Aorta (tissue), 5 donors: ENCODE data around the gene KNL1. TPM values are rescaled to one million over a fixed set of nuclear protein-coding genes. Genes with fewer than 3 reads are reported as not detected.
"Not testable (repeated sequence)": the region's sequence is repeated elsewhere in the genome, so short reads cannot be mapped to it uniquely, and the experiment has no call there.

Source experiments
- ATAC-seq: fragments of 200-7000 bp; cut with Tn5 transposase; one replicate; pipeline ENCODE4 v1.9.1; 2022; ENCODE audit warnings: moderate library complexity; ENCODE audit not compliant: low FRiP score
- DNase-seq, 2 donors: peaks; one replicate each; pipeline ENCODE4 v3.0.0-alpha.2; 2020
- H3K27ac ChIP-seq, 2 donors: one replicate each; pipeline ENCODE4 v1.5.1; 2013; ENCODE audit warnings: low read length in 2 of 2, mild to moderate bottlenecking in 2 of 2, moderate library complexity in 2 of 2, control low read depth in 1 of 2, inconsistent platforms in 1 of 2, low read depth in 1 of 2
- H3K27me3 ChIP-seq, 2 donors: one replicate each; pipeline ENCODE4 v1.6.1; 2013; ENCODE audit warnings: control low read depth in 1 of 2, low read length in 1 of 2, mild to moderate bottlenecking in 1 of 2, moderate library complexity in 1 of 2; ENCODE audit not compliant: insufficient read depth in 2 of 2, control insufficient read depth in 1 of 2
- H3K36me3 ChIP-seq, 2 donors: one replicate each; pipeline ENCODE4 v1.6.1; 2013; ENCODE audit warnings: control low read depth in 1 of 2, low read length in 1 of 2, mild to moderate bottlenecking in 1 of 2; ENCODE audit not compliant: insufficient read depth in 2 of 2, control insufficient read depth in 1 of 2
- H3K4me1 ChIP-seq, 2 donors: one replicate each; pipeline ENCODE4 v1.6.1; 2013; ENCODE audit warnings: low read length in 2 of 2, control low read depth in 1 of 2, mild to moderate bottlenecking in 1 of 2, moderate library complexity in 1 of 2; ENCODE audit not compliant: insufficient read depth in 2 of 2, control insufficient read depth in 1 of 2
- H3K4me3 ChIP-seq, 2 donors: one replicate each; pipeline ENCODE4 v1.5.1; 2013; ENCODE audit warnings: low read length in 2 of 2, control low read depth in 1 of 2, mild to moderate bottlenecking in 1 of 2
- H3K9me3 ChIP-seq: one replicate; pipeline ENCODE4 v1.6.1; 2013; ENCODE audit warnings: mild to moderate bottlenecking, low read length; ENCODE audit not compliant: control insufficient read depth
- WGBS, 2 donors: extraction: QIAGEN DNeasy Blood & Tissue Kit; methylation state at CpG; one replicate each; pipeline ENCODE4 v1.1.7; 2013; 5-methylcytosine and 5-hydroxymethylcytosine counted together
- intact Hi-C, 2 donors: fragments of 100-400 bp; cut with DNase I; formaldehyde crosslinking; loops; one replicate each; pipeline versions ENCODE4 v1.14.2 to v1.15.0; 2022
- polyA plus RNA-seq, 2 donors: library from polyadenylated mRNA; stranded (reverse); fragments of 200-250 nt; gene quantifications; one replicate each; pipeline ENCODE4 v1.2.3, GENCODE V29; 2013
- total RNA-seq, 2 donors: library from RNA; stranded (reverse); fragmentation: NEBNext Ultra II Directional; extraction: Animal tissue kit (Norgen Biotek cat#: 25700); gene quantifications; one replicate each; pipeline ENCODE4 v1.2.1, GENCODE V29; 2021
- donor health status: healthy with polysubstance abuse.
- donor health status: Bipolar disorder and iron deficiency.
- donor health status: DM: no; HTN: no; CAD: no.
- donor health status: DM: no; HTN: no; CAD: no.
- donor health status: DM: yes; HTN: yes; CAD: no.

Gene KNL1
- total and polyA plus RNA-seq, 4 donors = 0.03 to 1.6 (median 0.46) TPM

GRCh38 chr15:40660686-40661085, 66.6 kb downstream of the KNL1 start:
- Histone ChIP-seq H3K9me3 (no peaks in the 10 kb centered on the region), H3K4me1 (no peaks in the 10 kb centered on the region), H3K4me3 (no peak overlapping the region), H3K27me3 (no peaks in the 10 kb centered on the region), H3K27ac (no peak overlapping the region), H3K36me3 (no peaks in the 10 kb centered on the region)
- ATAC-seq = no peak
- no peak for DNase-seq
- 95 to 99% methylated on average over 5 of the region's 5 CpGs for WGBS, 2 donors
- intact Hi-C loops = no loop called here

- no peaks in the 10 kb centered on the region for H3K36me3 ChIP-seq
- DNase-seq = no peak
- H3K4me3 ChIP-seq = no peak overlapping the region
- no peaks in the 10 kb centered on the region for H3K4me1 ChIP-seq
- no peak overlapping the region for H3K27ac ChIP-seq
- ATAC-seq = no peak
- WGBS, 2 donors = 97 to 98% methylated on average over 7 of the region's 7 CpGs
- intact Hi-C loops = no loop called here
- no peaks in the 10 kb centered on the region for H3K9me3 ChIP-seq
- H3K27me3 ChIP-seq = no peaks in the 10 kb centered on the region
These were observed 70.9 kb downstream of the KNL1 start for GRCh38 chr15:40664909-40665308.

GRCh38 chr15:40676290-40676689, 82.2 kb downstream of the KNL1 start:
- H3K36me3 ChIP-seq, intact Hi-C loops, H3K4me3 ChIP-seq, H3K27ac ChIP-seq, H3K27me3 ChIP-seq, ATAC-seq, H3K4me1 ChIP-seq, DNase-seq, H3K9me3 ChIP-seq: not testable (repeated sequence)
- WGBS, 2 donors = 90 to 94% methylated on average over 5 to 6 of the region's 6 CpGs

- intact Hi-C loops, ATAC-seq: not testable (repeated sequence)
- WGBS, 2 donors = 94 to 96% methylated on average over 20 to 38 of the region's 38 CpGs
These were observed 82.9 kb downstream of the KNL1 start for GRCh38 chr15:40676906-40677305.

GRCh38 chr15:40680151-40680550, 86.1 kb downstream of the KNL1 start:
- 95 to 100% methylated on average over 1 of the region's 1 CpG for WGBS, 2 donors
- DNase-seq = no peak
- intact Hi-C loops = no loop called here
- H3K4me1 ChIP-seq = no peaks in the 10 kb centered on the region
- ATAC-seq = no peak
- no peak overlapping the region for H3K4me3 ChIP-seq
- no peaks in the 10 kb centered on the region for H3K9me3 ChIP-seq
- H3K27ac ChIP-seq = no peak overlapping the region
- H3K36me3 ChIP-seq = no peaks in the 10 kb centered on the region
- H3K27me3 ChIP-seq = no peaks in the 10 kb centered on the region

More at GRCh38 chr15:40676906-40677305, 82.9 kb downstream of the KNL1 start:
- not testable (repeated sequence) for H3K9me3 ChIP-seq, H3K27ac ChIP-seq, H3K4me3 ChIP-seq, DNase-seq, H3K27me3 ChIP-seq, H3K4me1 ChIP-seq, H3K36me3 ChIP-seq

- not testable (repeated sequence) for H3K4me3 ChIP-seq, H3K36me3 ChIP-seq
These were observed 86.9 kb downstream of the KNL1 start for GRCh38 chr15:40680959-40681358.

GRCh38 chr15:40684381-40684780, 90.3 kb downstream of the KNL1 start:
- H3K27me3 ChIP-seq = no peaks in the 10 kb centered on the region
- H3K27ac ChIP-seq = no peak overlapping the region
- H3K4me1 ChIP-seq = no peaks in the 10 kb centered on the region
- no peaks in the 10 kb centered on the region for H3K9me3 ChIP-seq
- no peak for DNase-seq
- H3K36me3 ChIP-seq = no peaks in the 10 kb centered on the region
- ATAC-seq = no peak
- intact Hi-C loops = no loop called here
- no peak overlapping the region for H3K4me3 ChIP-seq

More at GRCh38 chr15:40680959-40681358, 86.9 kb downstream of the KNL1 start:
- intact Hi-C loops, H3K9me3 ChIP-seq, DNase-seq, H3K4me1 ChIP-seq, H3K27me3 ChIP-seq, H3K27ac ChIP-seq, ATAC-seq: not testable (repeated sequence)
- 89 to 90% methylated on average over 1 of the region's 1 CpG for WGBS, 2 donors

GRCh38 chr15:40685376-40685775, 91.3 kb downstream of the KNL1 start:
- Histone ChIP-seq H3K27me3 (no peaks in the 10 kb centered on the region), H3K4me3 (no peak overlapping the region), H3K27ac (no peak overlapping the region), H3K36me3 (no peaks in the 10 kb centered on the region), H3K4me1 (no peaks in the 10 kb centered on the region), H3K9me3 (no peaks in the 10 kb centered on the region)
- 77 to 88% methylated on average over 2 of the region's 2 CpGs for WGBS, 2 donors
- intact Hi-C loops = no loop called here
- DNase-seq = no peak
- no peak for ATAC-seq

GRCh38 chr15:40688932-40689799, 95.1 kb downstream of the KNL1 start:
- Histone ChIP-seq H3K4me1 (peaks cover 1 to 2% of the 10 kb centered on the region in 2 donors), H3K4me3 (no peak overlapping the region), H3K36me3 (no peaks in the 10 kb centered on the region), H3K27ac (no peak overlapping the region), H3K27me3 (no peaks in the 10 kb centered on the region), H3K9me3 (no peaks in the 10 kb centered on the region)
- no peak for ATAC-seq
- intact Hi-C loops = no loop called here
- WGBS, 2 donors = 84 to 85% methylated on average over 9 of the region's 9 CpGs
- no peak for DNase-seq
